LNCAP (cell line): ENCODE measurements around the gene CTTN.

Source experiments
- TF ChIP-seq, protein P1 (sequence below): fragments of 450-650 bp; IDR thresholded peaks from 2 replicates; pipeline ENCODE4 v1.5.1; 2017; ENCODE audit warnings: mild to moderate bottlenecking

Gene CTTN

DNA sequence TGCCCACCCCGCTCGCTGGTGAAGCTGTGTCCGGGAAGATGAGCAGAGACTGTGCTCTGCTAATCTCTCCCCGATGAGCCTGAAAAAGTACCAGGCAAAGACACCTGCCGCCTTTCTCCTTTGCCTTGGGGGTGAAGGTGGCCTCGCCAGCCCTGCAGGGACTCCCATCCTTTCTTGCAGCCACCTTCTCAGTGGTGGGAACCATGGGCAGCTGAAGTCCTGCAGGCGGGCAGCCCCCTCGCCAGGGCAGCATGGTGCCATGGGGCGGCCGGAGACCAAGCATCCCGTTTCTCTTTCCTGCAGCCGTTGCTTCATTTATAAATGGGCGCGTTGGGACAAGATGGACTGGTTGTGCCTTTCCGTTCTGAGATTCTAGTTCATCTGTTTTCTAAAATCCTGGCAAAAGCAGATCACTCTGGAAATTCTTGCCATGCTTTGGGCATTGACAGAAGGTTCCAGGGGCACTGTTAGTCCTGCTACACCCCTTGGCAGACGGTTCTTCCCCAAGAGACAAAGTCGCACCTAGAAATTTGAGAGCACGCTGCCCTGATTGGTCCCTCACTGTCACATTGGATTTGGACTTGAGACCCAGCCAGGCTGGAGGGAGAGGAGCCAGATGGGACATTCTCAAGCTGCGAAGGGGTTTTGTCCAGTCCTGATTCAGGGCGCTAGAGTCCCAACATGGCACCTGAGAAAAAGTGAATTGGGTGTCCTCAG is 7.5 kb downstream of the CTTN start:
- TF ChIP-seq, protein P1, sequence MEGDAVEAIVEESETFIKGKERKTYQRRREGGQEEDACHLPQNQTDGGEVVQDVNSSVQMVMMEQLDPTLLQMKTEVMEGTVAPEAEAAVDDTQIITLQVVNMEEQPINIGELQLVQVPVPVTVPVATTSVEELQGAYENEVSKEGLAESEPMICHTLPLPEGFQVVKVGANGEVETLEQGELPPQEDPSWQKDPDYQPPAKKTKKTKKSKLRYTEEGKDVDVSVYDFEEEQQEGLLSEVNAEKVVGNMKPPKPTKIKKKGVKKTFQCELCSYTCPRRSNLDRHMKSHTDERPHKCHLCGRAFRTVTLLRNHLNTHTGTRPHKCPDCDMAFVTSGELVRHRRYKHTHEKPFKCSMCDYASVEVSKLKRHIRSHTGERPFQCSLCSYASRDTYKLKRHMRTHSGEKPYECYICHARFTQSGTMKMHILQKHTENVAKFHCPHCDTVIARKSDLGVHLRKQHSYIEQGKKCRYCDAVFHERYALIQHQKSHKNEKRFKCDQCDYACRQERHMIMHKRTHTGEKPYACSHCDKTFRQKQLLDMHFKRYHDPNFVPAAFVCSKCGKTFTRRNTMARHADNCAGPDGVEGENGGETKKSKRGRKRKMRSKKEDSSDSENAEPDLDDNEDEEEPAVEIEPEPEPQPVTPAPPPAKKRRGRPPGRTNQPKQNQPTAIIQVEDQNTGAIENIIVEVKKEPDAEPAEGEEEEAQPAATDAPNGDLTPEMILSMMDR = no peak

DNA sequence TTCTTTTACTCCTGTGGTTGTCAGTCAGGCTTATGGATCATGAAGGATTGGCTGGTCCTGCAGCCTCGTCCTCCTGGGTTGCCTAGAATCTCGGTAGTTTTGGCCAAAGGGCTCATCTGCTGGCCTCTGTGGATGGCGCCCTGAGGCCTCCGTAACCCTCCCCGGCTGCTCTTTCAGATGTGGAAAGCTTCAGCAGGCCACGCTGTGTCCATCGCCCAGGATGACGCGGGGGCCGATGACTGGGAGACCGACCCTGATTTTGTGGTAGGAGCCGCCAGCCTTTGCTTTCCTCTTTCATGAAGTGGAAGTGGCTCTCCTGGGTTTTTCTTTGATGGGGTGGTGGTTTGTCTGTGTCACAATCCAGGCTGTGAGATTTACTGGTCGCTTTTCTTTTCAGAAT is 8.8 kb downstream of the CTTN start:
- TF ChIP-seq, protein P1 = no peak

DNA sequence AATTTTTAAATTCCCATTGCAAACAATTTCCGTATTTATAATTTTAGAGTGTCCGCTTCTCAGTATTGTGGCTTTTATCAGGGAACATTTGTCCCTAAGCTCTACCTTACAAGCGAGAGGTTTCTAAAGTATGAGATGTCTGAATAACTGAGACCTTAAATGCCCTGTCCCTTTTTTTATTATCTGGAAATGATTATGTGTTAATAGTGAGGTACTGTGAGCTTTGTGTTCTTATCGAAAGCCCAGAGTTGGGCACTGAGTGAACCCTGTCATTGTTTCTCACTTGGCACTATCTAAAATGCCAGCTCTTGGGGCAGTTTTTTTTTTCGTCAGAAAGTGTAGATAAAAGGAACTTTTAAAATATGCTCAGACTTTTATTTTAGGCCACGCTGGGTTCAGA is 9.5 kb downstream of the CTTN start:
- TF ChIP-seq, protein P1 = no peak

GRCh38 chr11:70409437-70409836 is 11.1 kb downstream of the CTTN start:
- TF ChIP-seq, protein P1 = no peak

GRCh38 chr11:70409871-70410270 is 11.5 kb downstream of the CTTN start:
- TF ChIP-seq, protein P1 = no peak

DNA sequence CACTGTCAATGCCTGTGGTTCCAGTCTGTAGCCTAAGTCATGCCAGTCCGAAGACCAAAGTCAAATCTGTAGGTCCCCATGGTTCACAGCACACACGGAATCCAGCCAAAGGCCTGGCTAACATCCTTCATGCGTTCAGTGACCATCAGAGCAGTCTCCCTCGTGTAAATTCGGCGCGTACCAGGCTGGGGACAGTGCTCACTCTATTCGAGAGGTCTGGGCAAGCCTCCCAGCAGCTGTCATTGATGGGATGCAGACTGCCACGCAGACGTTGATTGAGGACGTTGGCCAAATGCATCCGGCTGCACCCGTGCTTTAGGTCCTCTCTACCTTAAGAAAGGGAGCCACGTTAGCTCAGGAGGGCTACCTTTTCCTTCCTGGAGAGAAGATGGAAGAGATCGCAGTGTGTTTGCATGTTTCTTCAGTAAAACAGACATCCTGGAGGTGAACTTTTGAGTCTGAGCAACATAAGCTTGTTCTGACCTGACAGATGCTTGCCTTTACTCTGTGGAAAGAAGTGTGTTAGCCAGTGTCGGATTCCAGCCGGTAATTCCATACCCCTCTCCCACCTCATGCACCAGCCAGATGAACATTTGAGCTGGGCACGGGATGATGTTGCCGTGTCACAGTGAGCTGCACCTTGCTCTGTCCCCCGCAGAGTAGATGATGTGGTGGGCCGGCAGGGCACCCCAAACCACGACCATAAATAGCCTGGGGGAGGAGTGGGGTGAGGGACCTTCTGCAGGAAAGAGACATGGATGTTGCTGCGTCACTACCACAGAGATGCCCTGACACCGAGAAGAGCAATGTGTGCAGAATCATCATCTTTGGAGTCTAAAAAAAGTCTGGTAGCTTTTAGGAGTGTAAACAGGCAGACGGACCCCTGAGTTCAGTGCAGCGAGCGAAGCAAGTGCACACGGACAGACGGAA is 12.2 kb downstream of the CTTN start:
- TF ChIP-seq, protein P1 = no peak

DNA sequence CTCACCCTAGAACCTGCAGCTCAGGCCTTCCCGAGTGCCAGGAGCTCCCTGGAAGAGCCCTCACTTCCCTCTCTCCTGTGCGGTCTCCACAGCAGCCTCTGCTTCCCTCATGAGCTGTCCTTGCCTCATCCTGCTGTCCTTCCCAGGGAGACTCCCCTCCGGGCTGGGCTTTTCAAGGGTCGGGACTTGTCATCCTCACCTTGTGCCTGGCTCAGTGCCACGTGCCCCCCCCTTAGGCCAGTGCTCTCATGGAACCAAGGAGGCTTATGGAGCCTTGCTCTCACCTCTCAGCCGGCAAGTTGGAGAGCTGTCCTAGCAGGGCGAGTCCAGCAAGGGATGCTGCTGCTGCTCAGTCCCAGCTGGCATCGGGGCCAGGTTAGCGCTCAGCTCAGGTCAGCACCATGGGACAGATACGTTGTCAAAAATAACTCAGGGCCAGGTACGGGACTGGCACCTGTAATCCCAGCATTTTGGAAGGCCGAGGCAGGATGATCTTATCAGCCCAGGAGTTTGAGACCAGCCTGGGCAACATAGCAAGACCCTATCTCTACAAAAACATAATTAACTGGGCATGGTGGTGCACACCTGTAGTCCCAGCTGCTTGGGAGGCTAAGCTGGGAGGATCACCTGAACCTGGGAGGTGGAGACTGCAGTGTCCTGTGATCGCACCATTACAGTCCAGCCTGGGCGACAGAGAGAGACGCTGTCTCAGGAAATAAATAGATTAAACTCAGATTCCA is 13.6 kb downstream of the CTTN start:
- TF ChIP-seq, protein P1 = no peak
